ENCODE measurements around the gene MAP4K5. TPM values are rescaled to one million over a fixed set of nuclear protein-coding genes. Genes with fewer than 3 reads are reported as not detected.

The MAP4K5 gene
- total RNA-seq, 1 donor from 2014 or later = 123 TPM

DNA sequence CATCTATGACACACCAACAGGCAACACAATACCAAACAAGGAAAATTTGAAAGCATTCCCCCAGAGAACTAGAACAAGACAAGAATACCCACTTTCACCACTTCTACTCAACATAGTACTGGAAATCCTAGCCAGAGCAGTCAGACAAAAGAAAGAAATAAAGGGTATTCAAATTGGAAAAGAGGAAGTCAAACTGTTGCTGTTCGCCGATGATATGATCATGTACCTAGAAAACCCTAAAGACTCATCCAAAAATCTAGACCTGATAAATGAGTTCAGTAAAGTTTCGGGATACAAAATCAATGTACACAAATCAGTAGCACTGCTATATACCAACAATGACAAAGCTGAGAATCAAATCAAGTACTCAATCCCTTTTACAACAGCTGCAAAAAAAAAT, 19.5 kb upstream of the MAP4K5 start:
- no peak for DNase-seq (ENCODE audit: extremely low spot score, unreplicated experiment)
- TF ChIP-seq CTCF (IDR thresholded peaks at IDR 0.05) = no peak
- no peaks in the 10 kb centered on the region for H3K4me1 Mint-ChIP-seq (ENCODE audit: unreplicated experiment)
- no peak overlapping the region for H3K4me3 Mint-ChIP-seq (ENCODE audit: unreplicated experiment)
- no peaks in the 10 kb centered on the region for H3K36me3 Mint-ChIP-seq (ENCODE audit: unreplicated experiment)
- no peaks in the 10 kb centered on the region for H3K9me3 Mint-ChIP-seq (ENCODE audit: unreplicated experiment)
- H3K27ac Mint-ChIP-seq (ENCODE audit: unreplicated experiment) = no peak overlapping the region
- H3K27me3 Mint-ChIP-seq (ENCODE audit: unreplicated experiment) = peaks cover 42% of the 10 kb centered on the region

GRCh38 chr14:50550294-50550693, 17.9 kb upstream of the MAP4K5 start:
- no peak for DNase-seq (ENCODE audit: extremely low spot score, unreplicated experiment)
- no peak for TF ChIP-seq CTCF (IDR thresholded peaks at IDR 0.05)
- no peak overlapping the region for H3K27ac Mint-ChIP-seq (ENCODE audit: unreplicated experiment)
- no peaks in the 10 kb centered on the region for H3K9me3 Mint-ChIP-seq (ENCODE audit: unreplicated experiment)
- H3K4me3 Mint-ChIP-seq (ENCODE audit: unreplicated experiment) = no peak overlapping the region
- no peaks in the 10 kb centered on the region for H3K4me1 Mint-ChIP-seq (ENCODE audit: unreplicated experiment)
- H3K36me3 Mint-ChIP-seq (ENCODE audit: unreplicated experiment) = no peaks in the 10 kb centered on the region
- H3K27me3 Mint-ChIP-seq (ENCODE audit: unreplicated experiment) = peaks cover 37% of the 10 kb centered on the region

DNA sequence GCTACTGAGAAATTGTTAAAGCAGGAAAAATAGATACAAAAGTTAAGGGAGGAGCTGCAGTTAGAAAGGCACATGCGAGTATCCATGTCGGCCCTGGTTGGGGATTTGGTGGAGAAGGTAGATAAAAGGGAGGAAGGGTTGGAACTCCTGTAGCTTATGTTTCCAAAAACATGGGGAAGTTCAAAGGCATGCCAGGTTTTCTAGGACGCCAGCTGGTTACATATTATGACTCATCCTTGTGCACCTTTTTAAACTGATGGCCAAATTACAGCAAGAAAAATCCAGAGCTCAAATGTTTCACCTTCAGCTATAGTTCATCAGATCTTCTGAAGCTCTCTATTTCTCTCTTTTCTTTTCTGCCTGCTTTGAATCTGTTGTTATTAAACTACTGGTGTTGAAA, 13.2 kb upstream of the MAP4K5 start:
- H3K27me3 Mint-ChIP-seq (ENCODE audit: unreplicated experiment) = peaks cover 8% of the 10 kb centered on the region
- no peaks in the 10 kb centered on the region for H3K36me3 Mint-ChIP-seq (ENCODE audit: unreplicated experiment)
- H3K27ac Mint-ChIP-seq (ENCODE audit: unreplicated experiment) = no peak overlapping the region
- H3K4me1 Mint-ChIP-seq (ENCODE audit: unreplicated experiment) = no peaks in the 10 kb centered on the region
- TF ChIP-seq CTCF (IDR thresholded peaks at IDR 0.05) = no peak
- no peak for DNase-seq (ENCODE audit: extremely low spot score, unreplicated experiment)
- H3K9me3 Mint-ChIP-seq (ENCODE audit: unreplicated experiment) = no peaks in the 10 kb centered on the region
- no peak overlapping the region for H3K4me3 Mint-ChIP-seq (ENCODE audit: unreplicated experiment)

- H3K4me1 Mint-ChIP-seq (ENCODE audit: unreplicated experiment) = no peaks in the 10 kb centered on the region
- no peak overlapping the region for H3K4me3 Mint-ChIP-seq (ENCODE audit: unreplicated experiment)
- no peak for DNase-seq (ENCODE audit: extremely low spot score, unreplicated experiment)
- H3K9me3 Mint-ChIP-seq (ENCODE audit: unreplicated experiment) = no peaks in the 10 kb centered on the region
- TF ChIP-seq CTCF (IDR thresholded peaks at IDR 0.05) = no peak
- H3K27ac Mint-ChIP-seq (ENCODE audit: unreplicated experiment) = no peak overlapping the region
- H3K36me3 Mint-ChIP-seq (ENCODE audit: unreplicated experiment) = no peaks in the 10 kb centered on the region
- H3K27me3 Mint-ChIP-seq (ENCODE audit: unreplicated experiment) = peaks cover 4% of the 10 kb centered on the region
Observed at GRCh38 chr14:50544911-50545310, 12.5 kb upstream of the MAP4K5 start.

DNA sequence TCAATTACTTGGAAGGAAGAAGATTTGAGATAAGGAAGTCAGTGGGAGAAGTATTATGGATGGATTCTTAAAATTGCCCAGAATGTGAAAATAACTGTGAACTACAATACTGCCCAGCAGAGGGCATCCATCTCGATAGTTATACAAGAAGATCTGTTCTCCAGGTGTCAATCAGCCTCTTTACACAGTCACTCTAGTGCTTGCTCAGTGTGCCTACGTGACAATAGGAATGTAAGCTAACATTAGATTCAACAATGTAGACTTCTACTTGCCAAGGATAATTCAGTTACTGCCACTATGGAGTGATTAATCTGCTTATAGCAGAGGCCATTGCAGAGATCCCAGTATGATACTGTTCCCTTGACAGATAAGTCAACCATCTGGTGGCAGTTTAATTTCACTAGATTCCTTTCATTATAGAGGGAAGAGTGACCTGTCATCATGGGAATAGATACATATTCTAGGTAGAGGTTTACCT, 10.6 kb upstream of the MAP4K5 start:
- Mint-ChIP-seq H3K4me3 (ENCODE audit: unreplicated experiment) (no peak overlapping the region), H3K36me3 (ENCODE audit: unreplicated experiment) (no peaks in the 10 kb centered on the region), H3K27me3 (ENCODE audit: unreplicated experiment) (peaks cover 4% of the 10 kb centered on the region), H3K27ac (ENCODE audit: unreplicated experiment) (no peak overlapping the region), H3K4me1 (ENCODE audit: unreplicated experiment) (no peaks in the 10 kb centered on the region), H3K9me3 (ENCODE audit: unreplicated experiment) (no peaks in the 10 kb centered on the region)
- DNase-seq (ENCODE audit: extremely low spot score, unreplicated experiment) = no peak
- peak; percentile 69 for TF ChIP-seq CTCF (IDR thresholded peaks at IDR 0.05)

Data from osteocyte (in vitro differentiated cells).